Nephron progenitor cell (in vitro differentiated cells): ENCODE data around the gene FAIM2.

Source experiments
- DNase-seq: peaks from one replicate; pipeline ENCODE4 v3.0.0; 2021
- H3K27ac Mint-ChIP-seq: 2 replicates; pipeline ENCODE4 v1.8.0; 2021; ENCODE audit warnings: mild to moderate bottlenecking, moderate library complexity, mixed read lengths
- H3K27me3 Mint-ChIP-seq: 2 replicates; pipeline ENCODE4 v1.8.0; 2021; ENCODE audit warnings: mild to moderate bottlenecking, low read depth, mixed read lengths; ENCODE audit not compliant: poor library complexity
- H3K36me3 Mint-ChIP-seq: 2 replicates; pipeline ENCODE4 v1.8.0; 2021; ENCODE audit warnings: low read depth, mixed read lengths
- H3K4me1 Mint-ChIP-seq: 2 replicates; pipeline ENCODE4 v1.8.0; 2021; ENCODE audit warnings: mixed read lengths
- H3K4me3 Mint-ChIP-seq: 2 replicates; pipeline ENCODE4 v1.8.0; 2021; ENCODE audit warnings: mild to moderate bottlenecking, moderate library complexity, mixed read lengths
- H3K9me3 Mint-ChIP-seq: 2 replicates; pipeline ENCODE4 v1.8.0; 2021; ENCODE audit warnings: mild to moderate bottlenecking, moderate library complexity, mixed read lengths
- TF ChIP-seq, protein P1 (sequence below): fragments of 200-600 bp; sonication (generic); IDR thresholded peaks from 2 replicates; pipeline ENCODE4 v1.5.0; 2021; ENCODE audit warnings: antibody characterized with exemption

The FAIM2 gene

GRCh38 chr12:49949866-49950265 is 46.2 kb upstream of the FAIM2 start:
- no peak for DNase-seq
- H3K36me3 Mint-ChIP-seq = no peaks in the 10 kb centered on the region

DNA sequence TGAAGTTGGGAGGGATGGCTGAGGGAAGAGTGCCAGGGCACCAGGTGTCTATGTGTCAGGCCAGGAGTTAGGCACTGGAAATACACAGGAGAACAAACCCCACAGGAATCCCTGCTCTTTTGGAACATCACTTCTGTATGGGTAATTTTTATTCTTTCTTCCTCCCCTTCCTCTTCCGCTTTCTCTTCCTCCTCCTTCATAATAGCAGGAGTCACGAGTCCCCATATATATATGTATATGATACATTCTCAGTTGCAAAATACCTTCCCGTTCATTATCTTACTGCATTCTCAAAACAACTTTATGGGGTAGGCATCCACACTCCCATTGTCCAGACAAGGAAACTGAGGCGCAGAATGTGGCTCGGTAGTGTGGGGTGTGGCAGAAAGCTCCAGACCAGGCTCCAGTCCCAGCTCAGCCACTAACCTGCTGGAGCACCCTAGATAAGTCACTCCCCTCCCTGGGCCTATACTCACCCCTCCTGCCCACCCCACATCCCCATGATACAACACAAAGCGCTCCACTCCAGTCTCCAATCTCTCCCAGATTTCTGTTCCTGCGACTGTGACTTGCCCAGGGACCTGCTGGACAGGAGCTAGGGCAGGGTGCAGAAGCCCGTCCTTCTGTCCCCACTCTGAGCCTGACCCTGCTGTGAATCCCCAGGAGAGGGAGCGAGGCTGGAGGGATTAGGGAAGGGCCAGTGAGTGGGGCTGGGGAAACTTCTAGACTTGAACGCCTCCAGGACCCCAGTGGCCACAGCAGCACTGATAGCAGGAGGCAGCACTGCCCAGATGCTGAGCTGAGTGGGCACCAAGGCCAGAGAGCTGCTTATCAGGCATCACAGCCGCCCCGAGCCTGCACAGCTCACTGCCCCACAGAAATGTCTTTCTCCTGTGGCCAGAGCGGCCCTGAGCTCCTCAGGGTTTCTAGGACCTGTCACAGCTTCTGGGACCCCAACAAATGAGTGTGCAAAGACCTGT is 45.5 kb upstream of the FAIM2 start:
- TF ChIP-seq, protein P1, sequence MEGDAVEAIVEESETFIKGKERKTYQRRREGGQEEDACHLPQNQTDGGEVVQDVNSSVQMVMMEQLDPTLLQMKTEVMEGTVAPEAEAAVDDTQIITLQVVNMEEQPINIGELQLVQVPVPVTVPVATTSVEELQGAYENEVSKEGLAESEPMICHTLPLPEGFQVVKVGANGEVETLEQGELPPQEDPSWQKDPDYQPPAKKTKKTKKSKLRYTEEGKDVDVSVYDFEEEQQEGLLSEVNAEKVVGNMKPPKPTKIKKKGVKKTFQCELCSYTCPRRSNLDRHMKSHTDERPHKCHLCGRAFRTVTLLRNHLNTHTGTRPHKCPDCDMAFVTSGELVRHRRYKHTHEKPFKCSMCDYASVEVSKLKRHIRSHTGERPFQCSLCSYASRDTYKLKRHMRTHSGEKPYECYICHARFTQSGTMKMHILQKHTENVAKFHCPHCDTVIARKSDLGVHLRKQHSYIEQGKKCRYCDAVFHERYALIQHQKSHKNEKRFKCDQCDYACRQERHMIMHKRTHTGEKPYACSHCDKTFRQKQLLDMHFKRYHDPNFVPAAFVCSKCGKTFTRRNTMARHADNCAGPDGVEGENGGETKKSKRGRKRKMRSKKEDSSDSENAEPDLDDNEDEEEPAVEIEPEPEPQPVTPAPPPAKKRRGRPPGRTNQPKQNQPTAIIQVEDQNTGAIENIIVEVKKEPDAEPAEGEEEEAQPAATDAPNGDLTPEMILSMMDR = no peak
- no peaks in the 10 kb centered on the region for H3K36me3 Mint-ChIP-seq
- no peaks in the 10 kb centered on the region for H3K9me3 Mint-ChIP-seq
- H3K27me3 Mint-ChIP-seq = peaks cover 22% of the 10 kb centered on the region
- H3K4me1 Mint-ChIP-seq = peaks cover 28% of the 10 kb centered on the region
- H3K4me3 Mint-ChIP-seq = no peak overlapping the region
- DNase-seq = no peak
- no peak overlapping the region for H3K27ac Mint-ChIP-seq

More at GRCh38 chr12:49949866-49950265, 46.2 kb upstream of the FAIM2 start:
- H3K27ac Mint-ChIP-seq = no peak overlapping the region
- H3K4me3 Mint-ChIP-seq = no peak overlapping the region
- TF ChIP-seq, protein P1 = no peak
- peaks cover 35% of the 10 kb centered on the region for H3K4me1 Mint-ChIP-seq
- peaks cover 22% of the 10 kb centered on the region for H3K27me3 Mint-ChIP-seq
- H3K9me3 Mint-ChIP-seq = no peaks in the 10 kb centered on the region

DNA sequence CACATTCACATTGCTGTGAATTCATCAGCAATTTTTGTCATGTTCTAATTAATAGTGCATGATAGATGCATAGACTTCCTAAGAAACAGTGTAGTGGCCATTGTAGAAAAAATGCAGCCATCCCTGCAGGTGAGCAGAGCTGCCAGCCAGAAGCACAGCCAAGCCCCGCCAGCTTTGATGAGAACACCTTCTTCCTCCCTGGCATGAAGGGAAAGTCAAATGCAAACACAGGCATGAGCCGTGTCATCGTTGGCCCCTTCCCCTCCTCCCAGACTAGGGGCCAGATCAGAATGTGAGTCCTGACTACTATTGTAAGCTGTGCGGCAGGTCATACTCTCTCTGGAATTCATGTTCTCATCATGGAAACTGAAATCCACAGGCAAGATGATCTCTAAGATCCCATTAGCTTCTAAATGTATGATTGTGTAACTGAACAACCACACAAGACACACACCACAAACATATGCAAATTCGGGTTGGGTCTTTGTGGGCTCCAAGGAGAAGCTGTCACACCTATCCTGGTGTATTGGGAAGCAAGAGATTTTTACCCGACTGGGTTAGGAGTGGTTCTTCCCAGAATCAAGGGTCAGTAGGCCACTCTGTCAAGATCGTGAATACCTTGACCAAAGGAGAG is 44.0 kb upstream of the FAIM2 start:
- TF ChIP-seq, protein P1 = no peak
- peak overlapping the region; percentile 69 for H3K27ac Mint-ChIP-seq

DNA sequence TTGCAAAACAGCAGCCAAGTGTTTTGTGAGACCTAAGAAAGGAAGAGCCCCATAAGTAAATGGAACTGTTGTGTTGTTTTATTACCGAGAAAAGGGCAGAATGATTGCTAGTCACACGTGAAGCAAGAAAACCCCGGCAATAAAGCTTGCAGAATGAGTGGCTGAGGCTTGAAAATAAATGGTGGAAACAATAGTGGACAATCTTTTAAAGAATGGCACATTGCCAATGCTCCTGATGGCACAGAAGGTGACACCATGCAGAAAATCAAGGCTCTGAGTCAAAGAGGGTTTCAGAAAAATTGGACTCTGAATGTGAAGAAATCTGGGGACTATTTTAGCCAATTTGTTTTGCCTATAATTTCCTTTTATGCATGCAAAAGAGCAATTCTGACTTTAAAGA is 42.8 kb upstream of the FAIM2 start:
- Mint-ChIP-seq H3K9me3 (no peaks in the 10 kb centered on the region), H3K27ac (no peak overlapping the region), H3K4me3 (no peak overlapping the region), H3K27me3 (peaks cover 27% of the 10 kb centered on the region), H3K36me3 (no peaks in the 10 kb centered on the region), H3K4me1 (peaks cover 46% of the 10 kb centered on the region)
- DNase-seq = no peak
- TF ChIP-seq, protein P1 = no peak

More for the DNA sequence above, 44.0 kb upstream of the FAIM2 start:
- peaks cover 27% of the 10 kb centered on the region for H3K27me3 Mint-ChIP-seq
- no peak overlapping the region for H3K4me3 Mint-ChIP-seq
- DNase-seq = no peak
- H3K4me1 Mint-ChIP-seq = peaks cover 34% of the 10 kb centered on the region
- no peaks in the 10 kb centered on the region for H3K9me3 Mint-ChIP-seq
- no peaks in the 10 kb centered on the region for H3K36me3 Mint-ChIP-seq

DNA sequence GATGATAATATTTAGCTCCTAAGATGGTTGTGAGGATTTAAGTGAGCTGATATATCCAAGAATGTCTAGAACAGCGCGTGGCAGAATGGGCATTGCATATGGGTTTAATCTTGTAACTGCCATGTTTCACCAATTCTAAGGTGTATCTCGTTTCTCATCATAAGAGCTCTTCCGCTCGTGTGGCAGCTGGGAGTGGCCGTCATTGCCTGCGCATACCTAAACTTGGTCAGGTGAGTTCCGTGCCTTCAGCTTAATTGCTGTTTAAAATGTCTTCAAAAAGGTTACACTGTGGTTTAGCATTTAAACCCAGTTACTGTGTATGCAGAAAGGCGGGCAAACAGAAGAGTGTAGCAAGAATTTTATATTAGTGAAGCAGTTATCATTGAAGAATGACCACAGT is 42.4 kb upstream of the FAIM2 start:
- H3K9me3 Mint-ChIP-seq = no peaks in the 10 kb centered on the region
- TF ChIP-seq, protein P1 = no peak
- H3K4me3 Mint-ChIP-seq = peak overlapping the region; percentile 86
- H3K27ac Mint-ChIP-seq = no peak overlapping the region
- H3K4me1 Mint-ChIP-seq = peaks cover 47% of the 10 kb centered on the region
- H3K36me3 Mint-ChIP-seq = no peaks in the 10 kb centered on the region
- no peak for DNase-seq
- H3K27me3 Mint-ChIP-seq = peaks cover 27% of the 10 kb centered on the region
